NCI-H526 treated with DMSO at 0.1 percent for 48 hours (cell line): ENCODE data around the gene GLTP.

Source experiments
- DNase-seq: peaks from one replicate; lab custom pipeline; 2025; lab: John Stamatoyannopoulos, UW

The GLTP gene

DNA sequence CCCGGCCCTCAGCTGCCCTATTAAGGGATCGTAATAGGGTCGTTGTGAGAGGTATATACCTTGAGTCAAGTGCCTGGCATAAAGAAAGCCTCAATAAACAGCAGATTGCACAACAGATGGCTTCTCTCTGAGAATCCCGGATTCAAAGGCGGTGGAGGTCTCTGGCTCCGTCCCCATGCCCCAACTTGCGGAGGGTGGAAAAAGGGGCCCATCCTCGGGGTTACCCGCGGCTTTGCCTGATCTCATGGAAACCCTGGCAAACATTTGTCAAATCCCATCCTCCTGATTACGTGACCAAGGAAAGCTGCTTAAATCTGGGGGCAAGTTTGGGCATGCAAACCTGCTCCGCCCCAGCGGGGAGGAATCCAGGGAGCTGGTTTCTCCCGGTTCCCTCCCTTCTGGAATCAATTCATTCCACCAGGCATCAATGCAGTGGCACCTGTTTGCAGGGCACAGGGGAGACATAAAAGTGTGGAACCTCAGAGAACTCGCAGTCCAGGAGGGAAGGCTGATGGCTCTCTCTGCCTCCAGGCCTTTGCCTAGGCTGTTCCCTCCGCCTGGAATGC, 59.4 kb downstream of the GLTP start:
- DNase-seq: peak; percentile 30

DNA sequence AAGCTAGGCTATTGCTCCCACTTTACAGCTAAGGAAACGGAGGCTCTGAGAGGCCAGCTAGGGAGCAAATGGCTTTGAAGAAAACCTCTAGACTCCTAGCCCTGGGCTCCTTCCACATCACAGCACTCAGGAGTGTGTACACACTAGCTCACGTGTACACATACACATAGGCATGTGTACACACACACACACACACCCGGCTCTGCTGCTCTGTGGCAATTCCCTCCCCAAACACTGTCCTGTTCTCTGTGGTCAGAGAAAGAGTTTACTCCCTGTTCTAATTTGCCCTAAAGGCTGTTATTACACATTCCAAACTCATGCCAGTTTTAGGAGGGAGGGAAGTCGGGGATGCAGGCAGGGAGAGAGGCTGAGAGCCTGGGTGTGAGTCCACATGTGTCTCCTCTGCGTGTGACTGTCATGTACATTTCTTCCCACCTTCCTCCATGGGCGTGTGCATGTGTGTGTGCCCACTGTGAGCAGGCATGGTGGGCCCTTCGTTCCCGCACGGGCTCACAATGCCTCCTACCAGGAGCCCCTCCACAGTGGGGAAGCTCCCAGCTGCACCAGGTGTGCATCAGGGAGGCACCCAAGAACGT, 61.3 kb downstream of the GLTP start:
- no peak for DNase-seq

DNA sequence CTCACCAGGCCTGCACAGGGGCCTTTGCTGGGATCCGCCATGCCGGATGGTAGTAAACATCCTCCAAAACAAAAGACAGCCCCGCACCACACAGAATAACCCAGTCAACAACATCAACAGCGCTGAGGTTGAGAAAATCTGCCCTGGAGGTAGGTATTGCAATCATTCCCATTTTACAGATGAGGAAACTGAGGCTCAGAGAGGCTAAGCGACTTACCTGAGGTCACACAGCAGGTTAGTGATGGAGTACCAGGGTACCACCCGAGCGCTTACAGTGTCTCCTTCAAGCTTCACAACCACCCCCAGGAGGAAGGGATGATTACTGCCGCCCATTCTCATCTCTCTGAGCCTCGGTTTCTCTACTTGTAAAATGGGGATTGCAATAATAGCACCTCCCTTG, 62.1 kb downstream of the GLTP start:
- no peak for DNase-seq

DNA sequence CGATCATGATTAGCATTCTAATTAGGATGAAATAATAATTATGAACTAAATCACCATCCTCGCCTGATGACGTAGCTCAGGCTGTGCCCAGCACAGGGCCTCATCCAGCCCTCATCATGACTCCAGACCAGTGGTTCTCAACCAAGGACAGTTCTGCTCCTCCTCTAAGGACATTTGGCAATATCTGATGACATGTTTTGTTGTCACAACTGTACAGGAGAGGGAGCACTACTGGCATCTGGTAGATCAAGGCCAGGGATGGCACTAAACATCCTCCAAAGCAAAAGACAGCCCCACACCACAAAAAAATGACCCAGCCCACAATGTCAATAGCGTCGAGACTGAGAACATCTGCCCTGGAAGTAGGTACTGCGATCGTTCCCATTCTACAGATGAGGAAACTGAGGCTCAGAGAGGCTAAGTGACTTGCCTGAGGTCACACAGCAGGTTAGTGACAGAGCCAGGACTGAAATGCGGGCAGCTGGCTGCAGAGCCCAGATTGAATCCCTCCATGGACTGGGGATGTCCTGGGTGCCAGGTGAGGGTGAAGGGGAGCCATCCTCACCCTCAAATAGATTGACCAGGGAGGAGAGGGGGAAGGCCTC, 62.6 kb downstream of the GLTP start:
- DNase-seq: no peak

DNA sequence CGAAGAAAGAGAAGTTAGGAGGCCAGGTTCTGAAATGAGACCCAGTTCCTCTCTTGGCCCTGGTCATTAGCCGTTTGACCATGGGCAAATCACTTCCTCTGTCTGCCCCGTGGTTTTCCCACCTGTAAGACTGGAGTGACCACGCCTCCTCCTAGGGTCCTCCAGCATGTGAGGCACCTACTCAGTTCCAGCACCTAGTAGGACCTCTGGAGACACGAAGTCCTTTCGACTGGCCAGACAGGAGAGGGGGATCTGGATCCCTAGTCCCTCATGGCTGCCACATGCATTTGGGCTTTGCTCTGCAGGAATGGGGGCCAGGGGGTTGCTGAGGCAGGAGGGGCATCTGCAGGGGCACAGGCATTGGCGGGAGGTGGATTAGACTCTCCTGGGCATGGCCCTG, 63.5 kb downstream of the GLTP start:
- no peak for DNase-seq

DNA sequence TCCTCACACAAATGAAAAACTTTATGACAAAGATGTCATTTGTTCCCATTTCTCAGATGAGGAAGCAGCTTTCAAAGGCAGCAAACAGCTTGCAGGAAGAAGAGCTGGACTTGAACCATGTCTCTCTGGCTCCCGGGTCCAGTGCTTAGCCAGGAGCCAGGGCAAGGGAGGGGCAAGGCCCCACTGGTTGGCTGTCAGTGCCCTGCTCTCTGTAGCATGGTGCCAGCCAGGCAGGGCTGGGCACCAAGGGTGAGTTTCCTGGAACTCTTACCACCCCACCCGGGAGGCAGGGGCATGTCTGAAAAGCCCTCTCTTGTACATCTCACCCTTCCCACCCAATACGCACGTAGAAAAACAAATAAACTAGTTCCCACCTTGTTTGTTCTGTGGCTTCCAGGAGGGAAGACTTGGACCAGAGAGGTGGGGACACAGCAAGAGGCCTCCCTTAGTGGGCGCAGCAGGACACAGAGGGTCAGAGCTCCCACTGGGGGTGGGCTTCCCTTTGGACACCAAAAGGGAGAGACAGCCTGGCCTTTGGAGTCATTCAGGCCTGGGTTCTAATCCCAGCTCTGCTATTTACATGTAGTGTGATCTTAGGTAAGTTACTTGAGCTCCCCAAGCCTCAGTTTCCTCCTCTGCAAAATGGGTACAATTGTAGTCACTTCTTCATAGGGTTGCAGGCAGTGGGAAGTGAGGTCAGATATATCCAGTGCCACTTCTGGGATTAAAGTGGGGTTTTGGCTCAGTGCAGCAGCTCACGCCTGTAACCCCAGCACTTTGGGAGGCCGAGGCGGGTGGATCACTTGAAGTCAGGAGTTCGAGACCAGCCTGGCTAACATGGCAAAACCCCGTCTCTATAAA, 64.4 kb downstream of the GLTP start:
- DNase-seq: no peak

DNA sequence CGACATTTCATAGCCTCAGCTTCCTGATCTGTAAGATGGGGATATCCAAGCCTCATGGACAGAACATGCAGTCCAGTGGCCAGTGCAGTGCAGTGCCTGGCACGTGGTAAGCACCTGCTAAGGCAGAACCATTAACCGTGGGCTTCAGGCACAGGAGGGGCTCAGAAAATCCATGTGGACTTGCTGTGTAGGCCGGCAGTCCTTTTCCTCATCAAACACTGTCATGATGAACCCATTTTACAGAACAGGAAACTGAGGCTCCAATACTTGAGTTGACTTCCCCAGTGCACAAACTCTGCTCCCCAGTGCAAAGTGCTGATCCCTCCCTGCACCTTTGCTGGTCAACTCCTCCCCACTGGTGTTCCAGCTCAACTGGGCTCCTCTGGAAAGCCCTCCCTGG, 65.1 kb downstream of the GLTP start:
- no peak for DNase-seq

DNA sequence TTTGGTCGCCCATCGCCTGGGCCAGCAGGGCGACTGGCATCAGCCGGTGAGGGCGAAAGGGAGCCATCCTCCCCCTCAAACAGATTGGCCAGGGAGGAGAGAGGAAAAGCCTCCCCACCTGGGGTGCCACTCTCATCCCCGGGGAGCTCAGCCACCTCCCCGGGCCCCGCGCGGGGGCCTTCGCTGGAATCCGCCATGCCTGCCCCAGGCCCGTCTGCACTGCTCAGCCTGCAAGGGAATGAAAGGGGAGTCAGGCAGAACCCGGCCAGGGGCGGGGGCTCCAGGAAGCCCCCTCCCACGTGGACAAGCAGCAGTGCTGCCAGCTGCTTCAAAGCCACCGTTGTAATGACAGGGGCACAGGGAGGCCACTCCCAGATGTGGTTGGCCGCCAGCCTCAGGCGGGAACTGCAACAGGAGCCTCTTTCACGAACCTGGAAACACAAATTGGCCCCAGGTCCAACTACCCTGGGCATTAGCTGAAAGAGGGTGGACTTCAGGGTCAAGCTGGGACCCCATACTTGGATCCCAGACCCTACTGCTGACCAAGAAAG, 65.7 kb downstream of the GLTP start:
- no peak for DNase-seq

DNA sequence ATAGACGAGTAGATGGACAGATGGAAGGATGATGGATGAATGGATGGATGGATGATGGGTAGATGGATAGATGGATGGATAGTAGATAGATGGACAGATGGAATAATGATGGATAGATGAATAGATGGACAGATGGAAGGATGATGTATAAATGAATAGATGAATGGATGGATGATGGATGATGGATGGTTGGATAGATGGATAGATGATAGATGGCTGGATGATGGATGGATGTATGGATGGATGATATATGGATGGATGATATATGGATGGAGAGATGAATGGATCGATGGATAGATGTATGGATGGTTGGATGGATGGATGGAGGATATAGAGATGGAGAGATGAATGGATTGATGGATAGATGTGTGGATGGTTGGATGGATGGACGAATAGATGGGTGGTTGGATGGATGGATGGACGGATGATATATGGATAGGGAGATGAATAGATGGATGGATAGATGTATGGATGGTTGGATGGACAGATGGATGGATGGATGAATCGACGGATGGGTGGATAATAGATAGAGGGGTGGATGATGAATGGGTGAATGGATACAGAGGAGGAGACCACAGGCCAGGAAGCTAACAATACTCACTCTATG, 66.4 kb downstream of the GLTP start:
- no peak for DNase-seq

DNA sequence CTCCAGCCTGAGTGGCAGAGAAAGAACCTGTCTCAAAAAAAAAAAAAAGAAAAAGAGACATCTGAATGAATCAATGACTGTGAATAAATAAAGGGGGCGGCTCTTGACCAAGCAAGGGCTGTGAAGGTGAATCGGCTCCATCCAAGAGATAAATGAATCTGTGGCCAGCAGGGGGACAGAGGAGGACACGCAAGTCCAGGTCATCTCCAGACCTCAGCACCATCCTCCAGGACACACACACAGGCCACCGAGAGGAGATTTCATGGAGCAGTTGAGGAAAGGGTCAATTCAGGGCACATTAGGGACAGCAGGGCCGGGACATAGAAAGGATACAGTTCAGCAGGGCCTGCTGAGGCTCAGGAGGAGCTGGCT, 68.7 kb downstream of the GLTP start:
- no peak for DNase-seq

DNA sequence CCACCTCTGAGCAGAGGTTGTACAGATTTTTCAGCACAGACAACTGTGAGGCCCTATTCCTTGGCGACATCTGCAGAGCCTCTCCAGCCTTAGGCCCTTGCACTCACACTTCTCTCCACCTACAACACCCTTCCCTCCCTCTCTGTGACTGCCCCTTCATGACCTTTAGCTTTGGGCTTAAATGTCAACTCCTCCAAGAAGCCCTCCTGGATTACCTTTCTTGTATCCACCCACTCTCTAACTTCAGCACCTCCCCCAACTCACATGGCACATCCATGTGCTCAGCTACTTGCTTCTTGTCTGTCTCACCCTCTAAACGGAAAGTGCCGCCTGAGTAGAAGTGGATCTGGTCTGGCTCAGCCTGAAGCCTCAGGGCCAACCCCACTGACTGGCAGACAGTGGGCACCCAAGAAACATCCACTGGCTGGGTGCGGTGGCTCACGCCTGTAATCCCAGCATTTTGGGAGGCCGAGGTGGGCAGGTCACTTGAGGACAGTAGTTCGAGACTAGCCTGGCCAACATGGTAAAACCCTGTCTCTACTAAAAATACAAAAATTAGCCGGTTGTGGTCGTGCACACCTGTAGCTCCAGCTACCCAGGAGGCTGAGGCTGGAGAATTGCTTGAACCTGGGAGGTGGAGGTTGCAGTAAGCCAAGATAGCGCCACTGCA, 69.3 kb downstream of the GLTP start:
- no peak for DNase-seq

DNA sequence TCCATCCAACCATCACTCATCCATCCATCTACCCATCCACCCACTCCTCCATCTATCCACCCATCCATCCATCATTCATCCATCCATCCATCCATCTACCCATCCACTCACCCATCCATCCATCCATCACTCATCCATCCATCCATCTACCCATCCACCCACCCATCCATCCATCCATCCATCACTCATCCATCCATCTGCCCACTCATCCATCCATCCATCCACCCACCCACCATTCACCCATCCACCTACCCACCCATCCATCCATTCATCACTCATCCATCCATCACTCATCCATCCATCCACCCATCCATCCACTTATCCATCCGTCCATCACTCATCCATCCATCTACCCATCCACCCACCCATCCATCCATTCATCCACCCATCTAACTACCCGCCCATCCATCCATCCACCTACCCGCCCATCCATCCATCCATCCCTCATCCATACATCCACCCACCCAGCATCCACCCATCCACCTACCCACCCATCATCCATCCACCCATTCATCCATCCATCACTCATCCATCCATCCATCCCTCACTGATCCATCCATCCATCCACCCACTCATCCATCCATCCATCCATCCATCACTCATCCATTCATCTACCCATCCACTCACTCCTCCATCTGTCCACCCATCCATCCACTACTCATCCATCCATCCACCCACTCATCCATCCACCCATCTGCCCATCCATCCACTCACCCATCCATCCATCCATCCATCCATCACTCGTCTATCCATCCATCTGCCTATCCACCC, 71.3 kb downstream of the GLTP start:
- no peak for DNase-seq

DNA sequence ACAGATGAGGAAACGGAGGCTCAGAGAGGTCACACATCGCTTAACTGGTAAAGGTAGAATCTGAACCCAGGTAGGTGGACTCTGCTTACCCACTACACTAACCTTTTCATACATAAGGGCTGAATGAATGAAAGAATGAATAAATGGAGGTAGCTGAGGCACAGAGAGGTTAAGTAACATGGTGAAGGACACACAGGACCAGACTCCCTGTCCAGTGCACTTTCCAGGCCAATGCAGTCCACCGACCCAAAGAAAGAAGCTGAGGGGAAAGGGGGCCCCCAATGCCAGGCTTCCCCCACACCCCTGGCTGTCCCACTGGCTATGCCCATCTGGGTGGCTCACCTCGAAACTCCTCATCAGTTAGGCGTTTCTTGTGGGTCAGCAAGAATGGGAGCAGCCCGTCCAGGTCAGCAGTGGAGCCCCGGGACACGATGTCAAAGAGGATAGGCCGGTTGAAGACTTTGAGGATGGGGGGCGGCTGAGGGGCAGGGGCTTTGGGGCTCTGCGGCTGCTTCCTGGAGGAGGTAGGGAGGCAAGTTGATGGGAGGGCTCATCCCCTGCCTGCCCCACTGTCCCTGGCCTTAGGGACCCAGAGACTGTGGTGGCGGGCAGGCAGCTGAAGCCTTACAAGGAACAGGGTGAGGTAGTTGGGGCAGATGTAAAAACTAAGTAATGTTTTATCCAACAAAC, 72.2 kb downstream of the GLTP start:
- no peak for DNase-seq

DNA sequence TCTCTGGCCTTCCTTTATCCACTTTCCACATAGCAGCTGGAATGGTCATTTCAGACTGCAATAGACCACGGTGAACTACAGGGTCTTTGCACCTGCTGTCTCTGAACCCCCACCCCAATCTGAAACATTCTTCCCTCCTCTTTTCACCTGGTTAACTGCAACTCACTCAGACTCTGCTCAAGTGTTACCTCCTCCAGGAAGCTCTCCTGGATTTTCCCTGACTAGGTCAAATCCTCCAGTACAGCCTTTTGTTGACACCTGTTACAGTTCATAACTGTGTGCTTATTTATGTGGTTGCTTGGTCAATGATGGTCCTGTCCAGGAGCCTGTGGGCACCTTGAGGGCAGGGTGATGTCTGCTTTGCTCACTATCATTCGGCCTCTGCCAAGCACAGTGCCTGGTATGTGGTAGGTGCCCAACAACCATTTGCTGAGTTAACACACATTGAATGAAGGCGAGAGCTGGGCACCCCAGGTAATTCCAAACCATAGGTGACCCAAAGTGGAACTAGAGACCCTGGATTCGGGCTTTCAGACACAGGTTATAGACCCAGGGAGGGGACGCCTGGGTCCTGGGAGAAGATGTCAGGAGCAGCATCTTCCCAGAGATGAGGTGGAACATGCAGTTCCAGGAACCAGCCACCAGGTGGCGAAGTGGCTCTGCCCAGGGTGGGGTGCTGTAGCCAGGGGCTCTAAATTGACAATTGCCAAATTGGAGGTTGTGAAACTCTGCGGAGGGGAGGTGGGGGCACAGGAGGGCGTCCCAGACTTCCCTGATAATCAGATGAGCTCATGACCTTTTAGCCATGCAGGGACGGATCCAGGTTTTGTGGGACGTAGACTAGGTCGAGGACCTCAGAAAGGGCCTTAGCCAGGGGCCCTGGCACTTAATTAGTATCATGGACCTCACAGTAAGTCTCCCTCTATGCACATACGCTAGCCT, 75.2 kb downstream of the GLTP start:
- DNase-seq: peak; percentile 9

DNA sequence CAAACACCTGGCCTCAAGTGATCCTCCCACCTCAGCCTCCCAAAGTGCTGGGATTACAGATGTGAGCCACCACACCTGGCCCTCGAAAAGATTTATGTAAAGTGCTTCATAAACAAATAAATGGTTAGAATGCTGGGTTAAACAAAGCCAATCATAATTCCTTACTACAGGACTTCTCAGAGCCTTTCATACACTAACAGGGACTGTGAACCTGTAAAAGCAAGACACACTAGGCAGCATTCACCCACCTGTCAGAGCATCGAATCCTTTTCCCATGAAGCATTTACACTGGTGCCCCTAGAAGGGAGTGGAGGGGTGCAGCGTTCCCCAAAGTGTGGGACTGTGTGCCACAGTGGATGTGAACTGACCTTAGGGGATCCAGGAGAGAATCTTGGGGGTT, 76.7 kb downstream of the GLTP start:
- no peak for DNase-seq

DNA sequence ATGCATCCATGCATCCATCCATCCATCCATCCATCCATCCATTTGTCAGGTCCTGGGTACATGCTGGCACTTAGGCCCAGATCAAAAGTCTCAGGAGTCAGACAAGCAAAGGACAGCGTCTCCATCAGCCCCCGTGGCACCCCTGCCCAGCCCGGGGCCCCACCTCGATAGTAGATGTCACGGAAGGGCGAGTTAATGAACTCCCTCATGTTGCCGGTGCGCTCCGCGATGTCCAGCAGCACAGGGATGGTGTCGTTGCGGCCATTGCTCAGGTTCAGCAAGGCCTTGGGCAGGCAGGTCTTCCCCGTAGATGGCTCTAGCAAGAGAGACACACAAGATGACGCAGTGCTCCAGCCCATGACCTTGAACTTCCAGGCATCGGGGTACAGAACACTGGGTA, 77.5 kb downstream of the GLTP start:
- DNase-seq: no peak
